Measurements from ENCODE around the gene CACNA1B. TPM values are rescaled to one million over a fixed set of nuclear protein-coding genes. Genes with fewer than 3 reads are reported as not detected.

Gene CACNA1B
- total RNA-seq, 1 experiment from 2014 or later = 7.8 TPM

- H3K18ac ChIP-seq (ENCODE audit: insufficient read length, low read depth, low read length) = no peak overlapping the region
- H4K20me1 ChIP-seq (ENCODE audit: control insufficient read depth, insufficient read depth, insufficient read length) = no peaks in the 10 kb centered on the region
- no peak overlapping the region for H3K56ac ChIP-seq (ENCODE audit: insufficient read length, low read depth, low read length)
- no peaks in the 10 kb centered on the region for H3K9me3 ChIP-seq (ENCODE audit: control insufficient read depth, low read depth, low read length)
- no peak overlapping the region for H3K27ac ChIP-seq (ENCODE audit: insufficient read length, low read depth, low read length)
- H3K79me1 ChIP-seq (ENCODE audit: insufficient read depth, low read depth, low read length, poor library complexity, severe bottlenecking) = no peaks in the 10 kb centered on the region
- no peak overlapping the region for H2BK12ac ChIP-seq (ENCODE audit: insufficient read length, low read depth, low read length)
- Mint-ChIP-seq H3K36me3 (ENCODE audit: insufficient read depth in 1 of 3, low read depth in 3 of 3) (peaks cover 30 to 48% (median 33%) of the 10 kb centered on the region in 3 experiments), H3K4me3 (no peak overlapping the region), H3K27ac (peak overlapping the region in 1 of 3 experiments; percentile 52; a peak in 1 of 7 replicates), H3K9me3 (peaks cover 0 to 25% of the 10 kb centered on the region in 2 experiments; a peak in 3 of 5 replicates), H3K4me1 (peaks cover 15 to 17% of the 10 kb centered on the region in 2 experiments), H3K27me3 (ENCODE audit: low read depth) (peaks cover 3% of the 10 kb centered on the region; the same call in 1 of the 2 replicates)
- no peak overlapping the region for H2BK15ac ChIP-seq (ENCODE audit: low read depth, low read length)
- H2AFZ ChIP-seq (ENCODE audit: low read length) = no peak overlapping the region
- H3K23me2 ChIP-seq (ENCODE audit: insufficient read length, low read depth, low read length, poor library complexity, severe bottlenecking) = no peaks in the 10 kb centered on the region
- H3K9ac ChIP-seq (ENCODE audit: extremely low read depth, insufficient read length, low read length) = no peak overlapping the region
- H4K91ac ChIP-seq (ENCODE audit: insufficient read length, low read depth, low read length) = no peak overlapping the region
- no peak overlapping the region for H3K4me2 ChIP-seq (ENCODE audit: insufficient read depth, insufficient read length, low read length)
- H3K4ac ChIP-seq (ENCODE audit: low read depth, low read length) = no peak overlapping the region
- no peak for TF ChIP-seq CTCF (conservative IDR thresholded peaks at IDR 0.05)
- no peak overlapping the region for H3T11ph ChIP-seq (ENCODE audit: low read length)
- WGBS (ENCODE audit: extremely low coverage, insufficient read length, low lambda C conversion rate) = no CpG with 5 or more reads among the region's 9 CpGs
- H4K8ac ChIP-seq (replicated peaks; ENCODE audit: insufficient read length, low read depth, low read length) = no peak overlapping the region
- H3K27me3 ChIP-seq (ENCODE audit: insufficient read depth, low read length) = no peaks in the 10 kb centered on the region
- no peak overlapping the region for H2BK20ac ChIP-seq (ENCODE audit: low read depth, low read length, poor library complexity, severe bottlenecking)
- no peaks in the 10 kb centered on the region for H3K79me2 ChIP-seq (ENCODE audit: insufficient read depth, low read length)
- H2AK5ac ChIP-seq (ENCODE audit: insufficient read length, low read length) = no peak overlapping the region
- H3K14ac ChIP-seq (ENCODE audit: insufficient read depth, low read length) = no peak overlapping the region
- no peak for DNase-seq
- no peak overlapping the region for H2BK5ac ChIP-seq (ENCODE audit: insufficient read length, low read length)
- no peak overlapping the region for H2BK120ac ChIP-seq (ENCODE audit: low read depth, low read length, poor library complexity, severe bottlenecking)
- H3K23ac ChIP-seq (ENCODE audit: insufficient read length, low read depth, low read length) = no peak overlapping the region
- H4K5ac ChIP-seq (ENCODE audit: insufficient read length, low read depth, low read length) = no peak overlapping the region
- H3K4me1 ChIP-seq (ENCODE audit: insufficient read depth, low read length) = no peaks in the 10 kb centered on the region
Measured at GRCh38 chr9:138077126-138077525, 199.5 kb downstream of the CACNA1B start.
